MCF 10A (cell line): Measurements from ENCODE around the gene CIBAR2. TPM values are rescaled to one million over a fixed set of nuclear protein-coding genes. Genes with fewer than 3 reads are reported as not detected.

Source experiments
- BruUV-seq: library from RNA; stranded (reverse); fragments of 400-500 nt; replicated peaks from 2 replicates; lab custom pipeline; 2021; lab: Mats Ljungman, UMichigan
- CTCF ChIA-PET: fragments of 300-600 bp; sonication (Branson Sonifier 250); formaldehyde crosslinking; extraction: SDS; loops from one replicate; lab custom pipeline; 2021; ENCODE audit warnings: antibody characterized with exemption, inconsistent platforms; lab: Yijun Ruan, JAX
- POLR2A ChIA-PET: fragments of 300-600, 350-650 bp; sonication (Branson Sonifier 250); formaldehyde crosslinking; extraction: SDS; loops from one replicate; lab custom pipeline; 2020; ENCODE audit warnings: antibody characterized with exemption, inconsistent platforms; lab: Yijun Ruan, JAX
- DNase-seq: peaks from one replicate; pipeline ENCODE4 v3.0.0-alpha.2; 2018; ENCODE audit not compliant: unreplicated experiment
- H3K27ac Mint-ChIP-seq: one replicate; pipeline ENCODE4 v1.8.0; 2022; ENCODE audit warnings: mild to moderate bottlenecking, low read depth, mixed read lengths; ENCODE audit not compliant: unreplicated experiment
- H3K27me3 Mint-ChIP-seq: one replicate; pipeline ENCODE4 v1.8.0; 2022; ENCODE audit warnings: mixed read lengths; ENCODE audit not compliant: insufficient read depth, unreplicated experiment
- H3K36me3 Mint-ChIP-seq: one replicate; pipeline ENCODE4 v1.8.0; 2022; ENCODE audit warnings: mild to moderate bottlenecking, moderate library complexity, mixed read lengths; ENCODE audit not compliant: insufficient read depth, unreplicated experiment
- H3K4me1 Mint-ChIP-seq: one replicate; pipeline ENCODE4 v1.8.0; 2022; ENCODE audit warnings: mixed read lengths; ENCODE audit not compliant: insufficient read depth, unreplicated experiment
- H3K4me3 Mint-ChIP-seq: one replicate; pipeline ENCODE4 v1.8.0; 2022; ENCODE audit warnings: mild to moderate bottlenecking, moderate library complexity, mixed read lengths; ENCODE audit not compliant: unreplicated experiment
- H3K9me3 Mint-ChIP-seq: one replicate; pipeline ENCODE4 v1.8.0; 2022; ENCODE audit warnings: mixed read lengths; ENCODE audit not compliant: unreplicated experiment
- CTCF ChIP-seq: fragments of 200-600 bp; IDR thresholded peaks from one replicate; pipeline ENCODE4 v1.8.0; 2022; ENCODE audit warnings: antibody characterized with exemption, mild to moderate bottlenecking; ENCODE audit not compliant: unreplicated experiment
- intact Hi-C: fragments of 100-400 bp; cut with micrococcal nuclease; formaldehyde crosslinking; loops from 2 replicates; pipeline ENCODE4 v1.14.1; 2022
- total RNA-seq: library from RNA; stranded (reverse); gene quantifications from 2 replicates; pipeline ENCODE4 v1.2.3, GENCODE V29; 2022

The CIBAR2 gene
- total RNA-seq, 1 experiment from 2014 or later, result not detected

- no peaks in the 10 kb centered on the region for H3K9me3 Mint-ChIP-seq
- BruUV-seq, result no TSS peak
- POLR2A ChIA-PET, result no interaction called here
- TF ChIP-seq CTCF, result no peak
- no peak overlapping the region for H3K4me3 Mint-ChIP-seq
- H3K36me3 Mint-ChIP-seq, result no peaks in the 10 kb centered on the region
- no peak overlapping the region for H3K27ac Mint-ChIP-seq
- no peak for DNase-seq
- H3K4me1 Mint-ChIP-seq, result no peaks in the 10 kb centered on the region
- no peaks in the 10 kb centered on the region for H3K27me3 Mint-ChIP-seq
- intact Hi-C loops, result no loop called here
- CTCF ChIA-PET, result interaction anchor here (0.6 kb wide), 1 partner anchor 79 kb away, joined by 4 read pairs; no protein-coding TSS in a partner anchor
Measured at GRCh38 chr16:85064186-85064585, 48.1 kb downstream of the CIBAR2 start.

GRCh38 chr16:85062845-85063244 is 49.4 kb downstream of the CIBAR2 start:
- no peaks in the 10 kb centered on the region for H3K36me3 Mint-ChIP-seq
- TF ChIP-seq CTCF, result no peak
- no peaks in the 10 kb centered on the region for H3K27me3 Mint-ChIP-seq
- no peaks in the 10 kb centered on the region for H3K9me3 Mint-ChIP-seq
- BruUV-seq, result no TSS peak
- H3K4me1 Mint-ChIP-seq, result no peaks in the 10 kb centered on the region
- no peak overlapping the region for H3K4me3 Mint-ChIP-seq
- no peak for DNase-seq
- intact Hi-C loops, result no loop called here
- H3K27ac Mint-ChIP-seq, result no peak overlapping the region
- POLR2A ChIA-PET, result no interaction called here
- CTCF ChIA-PET, result interaction anchor here (0.6 kb wide), 1 partner anchor 698 kb away, joined by 3 read pairs; no protein-coding TSS in a partner anchor

GRCh38 chr16:85062323-85062722 is 49.9 kb downstream of the CIBAR2 start:
- Mint-ChIP-seq H3K36me3 (peaks cover 4% of the 10 kb centered on the region), H3K4me1 (no peaks in the 10 kb centered on the region), H3K27me3 (no peaks in the 10 kb centered on the region), H3K27ac (no peak overlapping the region), H3K9me3 (no peaks in the 10 kb centered on the region), H3K4me3 (no peak overlapping the region)
- ChIA-PET POLR2A (no interaction called here), CTCF (interaction anchor here (0.7 kb wide), 1 partner anchor 555 kb away, joined by 4 read pairs; no protein-coding TSS in a partner anchor)
- intact Hi-C loops, result no loop called here
- BruUV-seq, result no TSS peak
- no peak for TF ChIP-seq CTCF
- DNase-seq, result no peak

- DNase-seq, result no peak
- BruUV-seq, result no TSS peak
- peaks cover 5% of the 10 kb centered on the region for H3K36me3 Mint-ChIP-seq
- no peak for TF ChIP-seq CTCF
- no peaks in the 10 kb centered on the region for H3K27me3 Mint-ChIP-seq
- H3K9me3 Mint-ChIP-seq, result no peaks in the 10 kb centered on the region
- intact Hi-C loops, result no loop called here
- no peak overlapping the region for H3K4me3 Mint-ChIP-seq
- H3K4me1 Mint-ChIP-seq, result no peaks in the 10 kb centered on the region
- H3K27ac Mint-ChIP-seq, result no peak overlapping the region
- ChIA-PET POLR2A (no interaction called here), CTCF (interaction anchor here (0.6 kb wide), 2 partner anchors 297 to 309 kb away, joined by 3 read pairs; no protein-coding TSS in a partner anchor)
Measured at GRCh38 chr16:85061566-85061965, 50.7 kb downstream of the CIBAR2 start.
